ENCODE results near the gene APOL1.
"Not testable (repeated sequence)": the region's sequence is repeated elsewhere in the genome, so short reads cannot be mapped to it uniquely, and the experiment has no call there.

- not testable (repeated sequence) for TF ChIP-seq CTCF (conservative IDR thresholded peaks at IDR 0.05 in 1 of 2, IDR thresholded peaks at IDR 0.05 in 1 of 2; ENCODE audit: low read depth in 1 of 2, low read length in 2 of 2); EZH2 (IDR thresholded peaks at IDR 0.05; ENCODE audit: low read length, missing control alignments)
Measured at GRCh38 chr22:36263886-36264664, 11.1 kb downstream of the APOL1 start.
